ENCODE measurements around the gene SCAMP3.

SCAMP3 gene

GRCh38 chr1:155254714-155255242, 7.4 kb downstream of the SCAMP3 start:
- TF ChIP-seq GATA3 (IDR thresholded peaks at IDR 0.05; ENCODE audit: low read depth, low read length) (no peak), GATA2 (IDR thresholded peaks at IDR 0.05; ENCODE audit: low read depth, low read length) (no peak)

DNA sequence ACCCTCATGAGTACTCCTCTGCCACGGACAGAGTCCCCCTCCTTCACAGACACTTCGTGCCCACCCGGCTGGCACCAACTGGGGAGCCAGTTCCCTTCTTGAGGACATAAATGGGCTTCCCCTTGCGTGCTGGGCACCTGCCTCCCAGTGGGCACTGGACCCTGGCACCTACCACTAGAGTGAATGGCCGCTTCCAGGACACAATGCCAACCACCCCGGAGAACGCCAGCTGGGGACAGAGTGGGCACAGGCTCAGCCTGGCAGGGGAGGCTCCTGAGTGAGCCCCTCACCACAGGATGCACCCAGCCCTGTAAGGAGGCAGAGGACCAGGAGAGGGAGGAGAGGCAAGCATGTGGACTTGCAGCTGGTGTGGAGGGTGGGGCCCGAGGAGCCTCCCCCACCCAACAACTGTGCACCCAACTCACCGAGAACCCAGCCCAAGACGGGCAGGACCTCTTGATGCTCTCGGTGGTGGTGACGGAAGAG, 7.9 kb downstream of the SCAMP3 start:
- TF ChIP-seq GATA3 (IDR thresholded peaks at IDR 0.05; ENCODE audit: low read depth, low read length) (no peak), GATA2 (IDR thresholded peaks at IDR 0.05; ENCODE audit: low read depth, low read length) (no peak)

GRCh38 chr1:155253797-155254196, 8.4 kb downstream of the SCAMP3 start:
- no peak for TF ChIP-seq GATA3 (IDR thresholded peaks at IDR 0.05; ENCODE audit: low read depth, low read length)
- TF ChIP-seq GATA2 (IDR thresholded peaks at IDR 0.05; ENCODE audit: low read depth, low read length): no peak

DNA sequence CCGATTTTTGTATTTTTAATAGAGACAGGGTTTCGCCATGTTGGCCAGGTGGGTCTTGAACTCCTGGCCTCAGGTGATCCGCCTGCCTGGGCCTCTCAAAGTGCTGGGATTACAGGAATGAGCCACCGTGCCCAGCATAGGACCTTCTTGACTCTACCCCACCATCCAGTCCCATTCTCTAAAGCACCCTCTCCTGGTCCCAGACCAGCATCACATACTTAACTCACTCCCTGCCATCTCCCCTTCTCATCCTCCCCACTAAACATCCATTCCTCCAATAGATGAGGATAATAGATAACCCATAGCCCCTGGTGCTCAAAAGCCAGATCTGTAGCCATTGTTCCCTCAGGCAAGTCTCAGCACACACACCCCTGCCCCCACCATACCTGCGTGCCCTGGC, 9.0 kb downstream of the SCAMP3 start:
- TF ChIP-seq GATA2 (IDR thresholded peaks at IDR 0.05; ENCODE audit: low read depth, low read length) (peak; percentile 76; the same call in 1 of the 2 replicates), GATA3 (IDR thresholded peaks at IDR 0.05; ENCODE audit: low read depth, low read length) (no peak)

DNA sequence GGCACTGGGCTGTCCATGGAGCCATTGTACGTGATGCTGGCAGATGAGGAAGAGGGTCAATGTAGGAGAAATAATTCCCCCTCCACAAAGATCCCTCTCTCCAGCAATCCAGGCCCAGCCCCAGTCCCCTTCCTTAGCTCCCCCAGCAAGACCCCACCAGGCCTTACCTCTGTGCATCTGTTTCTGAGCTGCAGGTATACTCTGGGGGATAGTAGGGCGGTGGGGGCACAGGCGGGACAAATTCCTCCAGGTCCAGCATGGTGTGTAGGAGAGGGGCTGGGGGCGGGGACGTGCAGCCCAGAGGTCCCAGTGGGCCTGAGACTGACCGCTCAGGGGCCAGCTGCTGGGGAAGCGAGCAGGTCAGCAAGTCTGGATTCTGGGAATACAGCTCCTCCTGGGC, 10.6 kb downstream of the SCAMP3 start:
- TF ChIP-seq GATA2 (IDR thresholded peaks at IDR 0.05; ENCODE audit: low read depth, low read length): no peak
- no peak for TF ChIP-seq GATA3 (IDR thresholded peaks at IDR 0.05; ENCODE audit: low read depth, low read length)

GRCh38 chr1:155250633-155251449, 11.3 kb downstream of the SCAMP3 start:
- TF ChIP-seq GATA3 (IDR thresholded peaks at IDR 0.05; ENCODE audit: low read depth, low read length) (no peak), GATA2 (IDR thresholded peaks at IDR 0.05; ENCODE audit: low read depth, low read length) (no peak)

DNA sequence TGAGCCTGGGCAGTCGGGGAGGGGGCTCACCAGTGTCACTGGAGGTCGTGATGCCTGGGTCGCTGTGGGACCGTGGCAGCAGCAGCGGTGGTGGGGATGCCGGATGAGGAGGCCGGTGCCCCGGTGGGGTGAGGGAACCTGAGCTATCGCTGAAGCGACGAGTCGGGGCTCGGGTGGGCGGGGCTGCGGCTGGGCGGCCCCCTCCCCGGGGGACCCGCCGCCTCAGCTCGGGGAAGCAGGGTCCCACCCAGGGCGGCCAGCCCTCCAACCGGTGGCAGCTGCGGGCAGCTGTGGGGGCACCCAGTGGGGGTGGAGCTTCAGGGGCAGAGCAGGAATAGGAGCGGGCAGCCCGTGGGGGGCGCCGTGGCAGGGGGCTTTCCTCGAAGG, 11.9 kb downstream of the SCAMP3 start:
- TF ChIP-seq GATA2 (IDR thresholded peaks at IDR 0.05; ENCODE audit: low read depth, low read length) (no peak), GATA3 (IDR thresholded peaks at IDR 0.05; ENCODE audit: low read depth, low read length) (no peak)

DNA sequence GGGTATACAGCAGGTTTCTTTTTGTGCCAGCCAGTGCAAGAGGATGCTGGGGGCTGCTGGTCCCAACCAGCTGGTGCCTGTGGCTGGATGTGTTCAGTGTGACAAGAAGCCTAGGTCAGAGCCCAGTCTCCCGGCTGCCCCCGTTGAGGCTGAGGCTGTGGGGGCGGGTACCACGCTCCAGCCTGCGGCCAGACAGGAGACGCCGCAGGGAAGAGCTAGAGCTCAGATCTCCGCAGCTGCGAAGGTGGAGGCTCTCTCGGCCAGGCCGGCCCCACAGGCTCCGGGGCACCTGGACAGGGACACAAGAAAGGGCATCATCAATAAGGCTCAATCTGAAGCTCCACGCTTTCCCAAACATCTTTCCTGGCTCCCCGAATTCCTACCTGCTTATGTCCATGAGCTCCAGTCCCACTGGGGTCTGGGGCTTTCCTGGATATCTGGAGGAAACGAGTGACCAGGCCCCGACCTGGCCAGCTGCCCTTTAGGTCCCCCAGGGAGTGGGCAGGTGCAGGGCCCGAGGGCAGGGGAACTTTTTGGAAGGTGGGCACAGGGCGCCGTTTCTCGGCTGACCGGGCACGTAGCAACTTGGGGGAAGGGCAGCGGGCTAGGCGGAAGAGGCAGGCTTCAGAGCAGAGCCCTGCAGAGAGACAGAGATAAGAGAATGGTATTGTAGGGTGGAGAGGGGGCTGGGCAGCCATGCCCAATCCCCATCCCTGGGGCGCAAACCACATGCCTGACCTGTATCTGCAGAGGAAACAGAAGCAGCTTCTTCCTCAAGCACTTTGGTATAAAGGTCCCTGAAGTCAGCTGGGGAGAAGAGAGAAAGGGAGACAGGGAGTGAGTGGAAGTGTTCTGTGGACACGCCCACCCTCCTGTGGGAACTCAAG, 14.2 kb downstream of the SCAMP3 start:
- TF ChIP-seq GATA2 (IDR thresholded peaks at IDR 0.05; ENCODE audit: low read depth, low read length) (no peak), GATA3 (IDR thresholded peaks at IDR 0.05; ENCODE audit: low read depth, low read length) (no peak)

DNA sequence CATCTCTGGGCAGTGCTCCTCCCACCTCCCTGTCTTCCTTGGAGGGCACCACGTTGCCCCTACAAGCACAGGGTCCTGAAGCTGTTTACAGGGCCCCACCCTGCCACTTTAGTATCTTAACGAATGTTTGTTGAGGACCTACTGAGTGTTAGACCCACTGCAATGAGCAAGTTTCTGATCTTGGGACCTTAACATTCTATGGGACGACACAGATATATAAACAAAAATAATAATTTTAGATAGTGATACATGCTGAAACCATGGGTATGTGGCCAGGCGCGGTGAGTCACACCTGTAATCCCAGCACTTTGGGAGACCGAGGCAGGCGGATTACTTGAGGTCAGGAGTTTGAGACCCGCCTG, 17.0 kb downstream of the SCAMP3 start:
- TF ChIP-seq GATA3 (IDR thresholded peaks at IDR 0.05; ENCODE audit: low read depth, low read length) (no peak), GATA2 (IDR thresholded peaks at IDR 0.05; ENCODE audit: low read depth, low read length) (no peak)

DNA sequence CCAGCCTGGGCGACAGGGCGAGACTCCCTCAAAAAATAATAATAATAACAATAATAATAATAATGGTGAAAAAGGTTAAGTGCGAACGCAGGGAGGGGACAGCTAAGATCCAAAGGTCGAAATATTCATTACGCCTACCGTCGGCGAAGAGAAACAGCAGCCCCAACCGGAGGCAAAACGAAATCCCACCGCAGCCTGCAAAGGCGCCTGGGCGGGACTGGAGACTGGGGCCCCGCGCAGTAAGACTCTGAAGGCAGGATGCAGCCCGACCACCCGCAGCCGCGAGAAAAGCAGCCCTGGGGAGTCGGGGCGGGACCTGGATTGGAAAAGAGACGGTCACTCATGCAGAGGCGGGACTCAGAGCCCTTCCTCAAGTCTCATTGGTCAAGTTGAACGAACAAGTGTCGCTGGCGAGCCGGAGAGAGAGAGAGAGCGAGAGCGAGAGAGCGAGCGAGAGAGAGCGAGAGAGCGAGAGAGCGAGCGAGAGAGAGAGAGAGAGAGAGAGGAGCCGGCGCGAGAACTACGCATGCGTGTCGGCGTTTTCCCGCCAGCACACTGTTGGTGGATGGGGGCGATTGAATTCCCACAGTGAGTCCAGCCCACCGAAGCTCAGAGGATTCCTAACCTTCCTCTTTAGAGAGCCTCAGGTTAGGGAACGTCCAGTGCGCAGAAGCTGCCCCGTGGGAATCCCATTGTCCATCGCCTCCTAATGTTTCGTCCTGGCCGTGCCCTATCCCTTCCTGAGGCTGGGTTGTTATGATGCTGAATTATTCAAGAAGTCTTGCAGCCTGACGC, 17.6 kb downstream of the SCAMP3 start:
- TF ChIP-seq GATA3 (IDR thresholded peaks at IDR 0.05; ENCODE audit: low read depth, low read length): no peak
- TF ChIP-seq GATA2 (IDR thresholded peaks at IDR 0.05; ENCODE audit: low read depth, low read length): peak; percentile 63; the same call in 1 of the 2 replicates

DNA sequence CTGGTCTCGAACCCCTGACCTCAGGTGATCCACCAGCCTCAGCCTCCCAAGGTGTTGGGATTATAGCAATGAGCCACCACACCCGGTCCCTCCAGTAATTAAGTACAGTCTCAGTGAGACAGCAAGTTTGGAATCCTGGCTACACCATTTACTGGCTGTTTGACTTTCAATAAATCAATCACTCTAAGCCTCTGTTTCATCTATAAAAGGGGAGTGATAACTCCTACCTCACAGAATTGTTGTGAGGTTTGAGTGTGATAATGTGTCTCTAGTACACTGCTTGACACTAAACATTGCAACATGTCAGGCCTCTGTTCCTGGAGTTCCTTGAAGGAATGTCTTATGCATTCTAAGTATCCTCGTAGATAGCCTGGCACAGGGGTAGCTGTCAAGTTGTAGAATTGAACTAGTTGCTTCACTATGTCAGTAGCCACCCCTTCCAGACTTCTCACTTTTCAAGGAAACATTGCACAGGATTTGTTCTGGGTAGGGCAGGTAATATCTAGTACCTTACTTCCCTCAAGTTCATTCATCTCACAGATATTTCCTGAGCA, 19.3 kb downstream of the SCAMP3 start:
- no peak for TF ChIP-seq GATA3 (IDR thresholded peaks at IDR 0.05; ENCODE audit: low read depth, low read length)
- TF ChIP-seq GATA2 (IDR thresholded peaks at IDR 0.05; ENCODE audit: low read depth, low read length): no peak

- TF ChIP-seq GATA2 (IDR thresholded peaks at IDR 0.05; ENCODE audit: low read depth, low read length) (no peak), GATA3 (IDR thresholded peaks at IDR 0.05; ENCODE audit: low read depth, low read length) (no peak)
Measured at GRCh38 chr1:155241841-155242264, 20.3 kb downstream of the SCAMP3 start.

GRCh38 chr1:155241069-155241679, 21.0 kb downstream of the SCAMP3 start:
- no peak for TF ChIP-seq GATA3 (IDR thresholded peaks at IDR 0.05; ENCODE audit: low read depth, low read length)
- no peak for TF ChIP-seq GATA2 (IDR thresholded peaks at IDR 0.05; ENCODE audit: low read depth, low read length)

Measured in SH-SY5Y (cell line).